Raji (cell line): ENCODE results near the gene MXD4.
A peak's percentile ranks its signal among the peaks of the same experiment; 100 is the strongest.

Experiments used
- POLR2A ChIP-seq: IDR thresholded peaks from 2 replicates; pipeline ENCODE4 v1.6.1; 2011; ENCODE audit warnings: low read depth, low read length, control low read depth; ENCODE audit not compliant: insufficient read depth

The MXD4 gene

GRCh38 chr4:2263926-2264321 is 2.0 kb upstream of the MXD4 start:
- TF ChIP-seq POLR2A = no peak

- TF ChIP-seq POLR2A = no peak
These were observed 988 bp upstream of the MXD4 start for GRCh38 chr4:2262944-2263250.

GRCh38 chr4:2262145-2262943 is 435 bp upstream of the MXD4 start:
- TF ChIP-seq POLR2A = peak; percentile 91

- no peak for TF ChIP-seq POLR2A
These were observed 628 bp downstream of the MXD4 start for GRCh38 chr4:2261110-2261852.

- no peak for TF ChIP-seq POLR2A
These were observed 1.4 kb downstream of the MXD4 start for GRCh38 chr4:2260344-2261109.

DNA sequence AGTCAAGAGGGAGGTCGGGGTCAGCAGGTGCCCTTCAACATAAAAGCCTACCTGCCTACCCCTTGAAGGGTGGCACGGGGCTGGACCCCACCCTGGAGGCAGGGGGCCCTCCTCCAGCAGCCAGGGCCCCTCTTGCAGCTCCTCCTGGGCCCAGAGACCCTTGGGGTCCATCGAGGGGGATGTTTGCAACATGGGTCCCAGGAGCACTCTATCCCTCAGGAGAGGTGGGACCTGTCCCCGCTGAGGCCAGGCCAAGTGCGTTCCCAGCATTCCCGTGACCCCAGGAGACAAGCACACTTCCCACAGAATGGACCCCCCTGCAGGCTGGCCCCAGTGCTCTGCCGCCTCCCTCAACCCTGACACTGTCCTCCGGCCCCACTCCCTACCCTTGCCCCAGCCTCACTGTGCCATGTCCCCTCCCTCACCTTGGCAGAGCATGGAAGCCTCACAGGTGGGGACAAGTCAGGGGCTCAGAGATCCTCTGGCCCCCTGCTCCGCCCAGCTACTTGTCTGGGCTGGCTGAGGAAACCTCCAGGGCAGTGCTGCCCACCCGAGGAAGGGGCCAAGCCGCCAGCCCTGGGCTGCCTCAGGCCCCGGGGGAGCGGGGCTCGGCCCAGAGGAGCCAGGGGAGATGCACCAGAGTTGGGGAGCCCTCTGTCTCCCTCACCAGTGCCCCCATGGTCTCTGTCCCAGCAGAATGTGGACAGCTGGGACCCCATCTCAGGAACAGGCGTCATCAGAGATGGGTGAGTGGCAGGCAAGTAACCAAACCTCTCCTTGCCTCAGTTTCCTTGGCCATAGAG is 2.2 kb downstream of the MXD4 start:
- no peak for TF ChIP-seq POLR2A

DNA sequence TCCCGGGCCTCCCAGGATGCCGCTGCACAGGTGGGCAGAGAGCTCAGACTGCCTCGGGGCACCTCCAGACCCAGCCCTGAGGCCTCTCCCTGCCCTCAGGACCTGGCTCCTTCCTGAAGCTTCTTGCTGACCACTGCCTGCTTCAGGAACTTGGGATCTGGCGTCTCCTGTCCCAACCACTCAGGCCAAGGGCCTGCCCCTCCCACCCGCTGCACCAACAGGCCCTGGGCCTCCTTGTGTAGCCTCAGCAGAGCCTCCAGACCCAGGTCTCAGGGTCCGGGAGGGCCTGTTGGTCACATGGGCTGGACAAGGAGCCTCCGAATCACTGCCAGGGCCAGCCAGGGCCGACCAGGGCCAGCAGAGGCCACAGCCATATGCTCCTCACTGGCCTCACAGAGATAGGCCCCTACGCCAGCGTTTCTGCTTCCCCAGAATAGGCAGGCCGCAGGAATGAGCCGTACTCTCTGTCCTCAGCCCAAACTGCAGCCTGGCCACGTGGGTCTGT is 2.8 kb downstream of the MXD4 start:
- no peak for TF ChIP-seq POLR2A

- TF ChIP-seq POLR2A = no peak
These were observed 3.5 kb downstream of the MXD4 start for GRCh38 chr4:2258091-2259035.

- no peak for TF ChIP-seq POLR2A
These were observed 4.4 kb downstream of the MXD4 start for GRCh38 chr4:2257361-2258081.

DNA sequence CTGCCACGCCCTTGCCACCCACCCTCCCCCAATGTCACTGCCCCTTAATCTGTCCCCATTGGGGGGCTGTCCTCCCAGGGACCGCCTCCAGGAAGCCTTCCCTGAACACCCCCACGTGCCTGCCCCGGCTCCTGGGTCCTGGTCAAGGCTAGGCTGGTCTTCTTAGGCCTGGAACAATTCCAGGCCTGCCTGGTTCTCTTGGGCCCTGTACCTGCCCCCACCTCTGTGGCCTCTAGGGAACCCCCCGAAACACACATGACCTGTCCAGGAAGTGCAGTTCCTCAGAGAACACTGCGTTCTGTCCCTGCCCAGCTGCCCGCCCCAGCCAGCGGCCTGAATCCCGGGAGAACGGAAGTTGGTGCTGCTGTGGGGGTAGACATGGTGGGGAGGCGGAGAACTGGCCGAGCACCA is 5.1 kb downstream of the MXD4 start:
- TF ChIP-seq POLR2A = no peak

GRCh38 chr4:2256156-2256731 is 5.7 kb downstream of the MXD4 start:
- TF ChIP-seq POLR2A = no peak

DNA sequence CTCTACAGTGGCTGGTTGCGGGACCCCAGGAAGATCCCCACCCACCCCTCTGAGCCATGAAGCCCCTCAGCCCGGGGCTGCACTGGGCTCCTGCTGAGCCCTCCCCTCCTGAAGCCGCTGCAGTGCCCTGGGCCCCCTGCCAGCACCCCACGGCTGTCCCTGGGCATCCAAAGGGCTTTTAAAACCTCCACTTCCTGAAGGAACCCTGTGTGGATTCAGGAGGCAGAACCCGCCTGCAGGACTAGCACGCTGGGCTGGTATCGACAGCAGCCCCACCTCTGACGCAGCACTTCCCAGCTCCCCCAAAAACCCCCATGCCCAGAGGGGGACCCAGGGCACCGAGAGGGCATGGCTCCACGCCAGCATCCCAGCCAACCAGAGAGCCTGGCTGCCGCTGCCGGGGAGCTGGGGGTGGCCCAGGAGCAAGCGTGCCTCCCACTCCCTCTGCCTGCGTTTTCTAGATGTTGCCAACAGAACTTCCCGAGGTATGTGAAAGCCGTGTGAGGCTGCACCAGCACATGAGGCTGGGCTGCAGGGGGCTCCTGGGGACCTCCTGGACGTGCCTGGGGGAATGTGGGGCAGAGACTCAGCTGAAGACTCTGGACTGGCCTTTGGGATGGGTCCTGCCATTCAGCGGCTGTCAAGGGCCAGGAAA is 6.3 kb downstream of the MXD4 start:
- TF ChIP-seq POLR2A = no peak

DNA sequence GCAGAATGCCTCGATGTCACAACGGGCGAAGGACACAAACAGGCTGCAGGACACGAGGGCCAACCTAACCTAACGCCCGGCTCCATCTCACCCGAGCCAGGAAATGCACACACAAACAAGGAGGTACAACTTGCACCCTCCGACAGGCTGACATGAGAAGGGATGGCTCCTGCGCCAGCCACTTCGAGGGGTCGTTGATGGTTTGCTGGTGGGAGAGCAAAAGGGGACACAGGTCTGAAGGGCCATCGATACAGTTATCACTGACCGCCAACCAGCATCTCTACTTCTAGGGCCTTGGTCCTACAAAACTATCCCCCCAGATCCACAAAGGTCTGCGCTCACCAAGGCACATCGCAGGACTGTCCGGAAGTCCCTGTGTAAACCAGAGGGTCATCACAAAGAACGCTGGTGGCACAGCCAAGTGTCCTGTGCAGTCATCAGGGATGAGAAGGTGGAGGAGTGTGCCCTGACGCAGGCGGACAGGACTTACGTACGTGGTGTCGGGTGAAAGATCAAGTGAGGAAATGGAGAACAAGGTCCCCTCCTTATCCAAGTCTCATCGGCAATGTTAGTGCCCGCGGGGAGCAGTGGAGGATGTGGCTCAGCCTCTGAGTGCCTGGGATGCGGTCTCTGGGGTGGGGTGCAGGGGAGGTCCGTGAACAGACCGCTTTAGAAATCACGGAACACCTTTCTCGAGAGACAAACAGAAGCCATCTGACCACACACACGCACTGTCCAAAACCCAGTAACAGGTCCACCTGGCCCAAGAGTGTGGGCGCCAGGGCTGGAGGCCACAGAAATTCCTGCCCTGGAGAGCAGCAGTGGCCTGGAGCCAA is 7.0 kb downstream of the MXD4 start:
- no peak for TF ChIP-seq POLR2A
